Stimulated activated naive CD8-positive, alpha-beta T cell treated with anti-CD3 and anti-CD28 coated beads, Interleukin-15, amount 100 ng/mL, for 72 hours (primary cell): ENCODE data around the gene ATXN7L1.

ENCODE experiments used
- ATAC-seq: fragments of 150-1000 bp; cut with Tn5 transposase; 2 replicates; pipeline ENCODE4 v1.10.0; 2021; ENCODE audit warnings: mild to moderate bottlenecking, moderate library complexity
- DNase-seq, 2 donors: peaks; one replicate each; pipeline ENCODE4 v3.0.0; 2021 to 2022
- H3K27ac Mint-ChIP-seq, 2 donors: one replicate each; pipeline ENCODE4 v1.8.0; 2022; ENCODE audit warnings: mild to moderate bottlenecking in 2 of 2, mixed read lengths in 2 of 2, moderate library complexity in 2 of 2
- H3K27me3 Mint-ChIP-seq: one replicate; pipeline ENCODE4 v1.8.0; 2022; ENCODE audit warnings: mixed read lengths
- H3K4me1 Mint-ChIP-seq: one replicate; pipeline ENCODE4 v1.8.0; 2022; ENCODE audit warnings: mild to moderate bottlenecking, mixed read lengths
- H3K4me3 Mint-ChIP-seq, 2 donors: one replicate each; pipeline ENCODE4 v1.8.0; 2022; ENCODE audit warnings: mild to moderate bottlenecking in 2 of 2, mixed read lengths in 2 of 2, moderate library complexity in 1 of 2
- H3K9me3 Mint-ChIP-seq, 2 donors: one replicate each; pipeline ENCODE4 v1.8.0; 2022; ENCODE audit warnings: mixed read lengths in 2 of 2

Gene ATXN7L1

GRCh38 chr7:105776986-105777910 lies 99.2 kb downstream of the ATXN7L1 start:
- Mint-ChIP-seq H3K27ac (no peak overlapping the region), H3K4me1 (peaks cover 4% of the 10 kb centered on the region), H3K9me3 (no peaks in the 10 kb centered on the region), H3K4me3 (no peak overlapping the region), H3K27me3 (no peaks in the 10 kb centered on the region)
- DNase-seq (no peak), ATAC-seq (no peak)

GRCh38 chr7:105776068-105776790 lies 100.2 kb downstream of the ATXN7L1 start:
- Mint-ChIP-seq H3K27ac (no peak overlapping the region), H3K4me1 (no peaks in the 10 kb centered on the region), H3K4me3 (no peak overlapping the region), H3K9me3 (no peaks in the 10 kb centered on the region), H3K27me3 (no peaks in the 10 kb centered on the region)
- ATAC-seq, result no peak
- no peak for DNase-seq

- no peak for ATAC-seq
- no peaks in the 10 kb centered on the region for H3K4me1 Mint-ChIP-seq
Observed at GRCh38 chr7:105775580-105775979, 100.8 kb downstream of the ATXN7L1 start.

GRCh38 chr7:105773030-105773460 lies 103.4 kb downstream of the ATXN7L1 start:
- ATAC-seq, result no peak
- Mint-ChIP-seq H3K9me3 (no peaks in the 10 kb centered on the region), H3K4me1 (peaks cover 10% of the 10 kb centered on the region), H3K27me3 (no peaks in the 10 kb centered on the region), H3K4me3 (no peak overlapping the region), H3K27ac (no peak overlapping the region)
- no peak for DNase-seq

More at GRCh38 chr7:105775580-105775979, 100.8 kb downstream of the ATXN7L1 start:
- no peaks in the 10 kb centered on the region for H3K27me3 Mint-ChIP-seq
- no peak overlapping the region for H3K4me3 Mint-ChIP-seq
- no peaks in the 10 kb centered on the region for H3K9me3 Mint-ChIP-seq
- DNase-seq, result no peak
- no peak overlapping the region for H3K27ac Mint-ChIP-seq

- Mint-ChIP-seq H3K9me3 (no peaks in the 10 kb centered on the region), H3K27ac (no peak overlapping the region), H3K4me1 (peaks cover 16% of the 10 kb centered on the region), H3K27me3 (peaks cover 7% of the 10 kb centered on the region), H3K4me3 (no peak overlapping the region)
- DNase-seq (no peak), ATAC-seq (peak; percentile 43)
Observed at GRCh38 chr7:105769901-105770628, 106.3 kb downstream of the ATXN7L1 start.

GRCh38 chr7:105768898-105769507 lies 107.4 kb downstream of the ATXN7L1 start:
- Mint-ChIP-seq H3K27me3 (peaks cover 7% of the 10 kb centered on the region), H3K9me3 (no peaks in the 10 kb centered on the region), H3K4me3 (no peak overlapping the region), H3K27ac (no peak overlapping the region), H3K4me1 (peaks cover 16% of the 10 kb centered on the region)
- ATAC-seq (no peak), DNase-seq (no peak)

GRCh38 chr7:105768117-105768516 lies 108.3 kb downstream of the ATXN7L1 start:
- ATAC-seq (no peak), DNase-seq (no peak)
- H3K4me3 Mint-ChIP-seq, result no peak overlapping the region
- peaks cover 16% of the 10 kb centered on the region for H3K4me1 Mint-ChIP-seq
- H3K27ac Mint-ChIP-seq, result no peak overlapping the region
- no peaks in the 10 kb centered on the region for H3K9me3 Mint-ChIP-seq
- peaks cover 7% of the 10 kb centered on the region for H3K27me3 Mint-ChIP-seq

GRCh38 chr7:105766421-105767073 lies 109.9 kb downstream of the ATXN7L1 start:
- no peak for DNase-seq
- H3K4me3 Mint-ChIP-seq, result no peak overlapping the region
- no peak for ATAC-seq
- H3K9me3 Mint-ChIP-seq, result no peaks in the 10 kb centered on the region
- peak overlapping the region in 1 of 2 donors; percentile 1 for H3K27ac Mint-ChIP-seq
- H3K4me1 Mint-ChIP-seq, result peaks cover 27% of the 10 kb centered on the region
- peaks cover 15% of the 10 kb centered on the region for H3K27me3 Mint-ChIP-seq

GRCh38 chr7:105765846-105766245 lies 110.6 kb downstream of the ATXN7L1 start:
- peaks cover 34% of the 10 kb centered on the region for H3K4me1 Mint-ChIP-seq
- ATAC-seq (no peak), DNase-seq (no peak)
- H3K4me3 Mint-ChIP-seq, result no peak overlapping the region
- no peak overlapping the region for H3K27ac Mint-ChIP-seq
- no peaks in the 10 kb centered on the region for H3K9me3 Mint-ChIP-seq
- H3K27me3 Mint-ChIP-seq, result peaks cover 15% of the 10 kb centered on the region

- no peak overlapping the region for H3K27ac Mint-ChIP-seq
- no peak for ATAC-seq
- no peak for DNase-seq
- peaks cover 15% of the 10 kb centered on the region for H3K27me3 Mint-ChIP-seq
- H3K4me1 Mint-ChIP-seq, result peaks cover 37% of the 10 kb centered on the region
- H3K4me3 Mint-ChIP-seq, result no peak overlapping the region
- no peaks in the 10 kb centered on the region for H3K9me3 Mint-ChIP-seq
Observed at GRCh38 chr7:105764506-105764905, 111.9 kb downstream of the ATXN7L1 start.

GRCh38 chr7:105760551-105761447 lies 115.6 kb downstream of the ATXN7L1 start:
- H3K4me1 Mint-ChIP-seq, result peaks cover 42% of the 10 kb centered on the region

GRCh38 chr7:105759670-105760550 lies 116.5 kb downstream of the ATXN7L1 start:
- no peaks in the 10 kb centered on the region for H3K9me3 Mint-ChIP-seq
- ATAC-seq, result peak; percentile 33
- no peak for DNase-seq
- H3K27me3 Mint-ChIP-seq, result peaks cover 8% of the 10 kb centered on the region
- no peak overlapping the region for H3K27ac Mint-ChIP-seq
- H3K4me1 Mint-ChIP-seq, result peaks cover 36% of the 10 kb centered on the region
- H3K4me3 Mint-ChIP-seq, result no peak overlapping the region

More at GRCh38 chr7:105760551-105761447, 115.6 kb downstream of the ATXN7L1 start:
- peak; percentile 84 for ATAC-seq
- Mint-ChIP-seq H3K4me3 (no peak overlapping the region), H3K9me3 (no peaks in the 10 kb centered on the region), H3K27me3 (peaks cover 13% of the 10 kb centered on the region), H3K27ac (no peak overlapping the region)
- peak in 1 of 2 donors; percentile 25 for DNase-seq

- Mint-ChIP-seq H3K27ac (no peak overlapping the region), H3K4me1 (peaks cover 24% of the 10 kb centered on the region), H3K9me3 (no peaks in the 10 kb centered on the region), H3K27me3 (no peaks in the 10 kb centered on the region), H3K4me3 (no peak overlapping the region)
- no peak for DNase-seq
- ATAC-seq, result no peak
Observed at GRCh38 chr7:105756367-105756766, 120.0 kb downstream of the ATXN7L1 start.
